ENCODE measurements around the gene CDS2. TPM values are rescaled to one million over a fixed set of nuclear protein-coding genes. Genes with fewer than 3 reads are reported as not detected.

CDS2 gene
- total RNA-seq, 1 experiment from 2014 or later, result 49.1 TPM

- no peak for TF ChIP-seq ZNF416 (CRISPR knock-in tag; IDR thresholded peaks at IDR 0.05)
- no peak for TF ChIP-seq ZBTB43 (CRISPR knock-in tag; IDR thresholded peaks at IDR 0.05)
- TF ChIP-seq E2F5 (CRISPR knock-in tag; IDR thresholded peaks at IDR 0.05), result no peak
- TF ChIP-seq USF2 (CRISPR knock-in tag; IDR thresholded peaks at IDR 0.05), result no peak
- no peak for TF ChIP-seq NFATC4 (CRISPR knock-in tag; IDR thresholded peaks at IDR 0.05)
- TF ChIP-seq MYBL2 (CRISPR knock-in tag; IDR thresholded peaks at IDR 0.05), result no peak
- no peak for TF ChIP-seq ATF3 (CRISPR knock-in tag; conservative IDR thresholded peaks at IDR 0.05)
- no peak for TF ChIP-seq E2F1 (CRISPR knock-in tag; IDR thresholded peaks at IDR 0.05)
- Mint-ChIP-seq H3K4me1 (no peaks in the 10 kb centered on the region), H3K27me3 (ENCODE audit: low read depth) (no peaks in the 10 kb centered on the region; the same call in 1 of the 2 replicates), H3K4me3 (no peak overlapping the region), H3K27ac (no peak overlapping the region), H3K9me3 (no peaks in the 10 kb centered on the region), H3K36me3 (no peaks in the 10 kb centered on the region)
- DNase-seq (ENCODE audit: low spot score), result no peak
- ATAC-seq, result no peak
- POLR2A ChIA-PET, result interaction anchor here (1.3 kb wide), 1 partner anchor 228 kb away, joined by 3 read pairs; no protein-coding TSS in a partner anchor
- CTCF ChIA-PET, result interaction anchor here (0.6 to 6.1 kb wide), 4 partner anchors 11 to 228 kb away, joined by 3 to 77 read pairs (median 4); no protein-coding TSS in a partner anchor
Measured at GRCh38 chr20:5220321-5221060, 93.7 kb downstream of the CDS2 start.

GRCh38 chr20:5221061-5221430, 94.2 kb downstream of the CDS2 start:
- ChIA-PET POLR2A (interaction anchor here (1.3 kb wide), 1 partner anchor 227 kb away, joined by 3 read pairs; no protein-coding TSS in a partner anchor), CTCF (interaction anchor here (0.6 to 6.1 kb wide), 4 partner anchors 12 to 228 kb away, joined by 3 to 77 read pairs (median 4); no protein-coding TSS in a partner anchor)
- no peak overlapping the region for H3K27ac Mint-ChIP-seq
- no peaks in the 10 kb centered on the region; the same call in 1 of the 2 replicates for H3K27me3 Mint-ChIP-seq (ENCODE audit: low read depth)
- DNase-seq (ENCODE audit: low spot score) (no peak), ATAC-seq (no peak)
- H3K9me3 Mint-ChIP-seq, result peaks cover 2% of the 10 kb centered on the region; the same call in 1 of the 2 replicates
- no peak overlapping the region for H3K4me3 Mint-ChIP-seq
- H3K4me1 Mint-ChIP-seq, result no peaks in the 10 kb centered on the region
- H3K36me3 Mint-ChIP-seq, result no peaks in the 10 kb centered on the region
- TF ChIP-seq ZNF121 (CRISPR knock-in tag; IDR thresholded peaks at IDR 0.05) (no peak), CREB1 (CRISPR knock-in tag; IDR thresholded peaks at IDR 0.05) (no peak), JAZF1 (CRISPR knock-in tag; IDR thresholded peaks at IDR 0.05) (no peak), ZBTB21 (CRISPR knock-in tag; IDR thresholded peaks at IDR 0.05; ENCODE audit: borderline replicate concordance) (no peak), HMGXB4 (CRISPR knock-in tag; IDR thresholded peaks at IDR 0.05) (no peak), ZNF232 (CRISPR knock-in tag; IDR thresholded peaks at IDR 0.05) (no peak), ZBTB43 (CRISPR knock-in tag; IDR thresholded peaks at IDR 0.05) (no peak), PREB (CRISPR knock-in tag; IDR thresholded peaks at IDR 0.05; ENCODE audit: borderline replicate concordance) (no peak), GABPB1 (CRISPR knock-in tag; IDR thresholded peaks at IDR 0.05) (no peak), MAX (CRISPR knock-in tag; IDR thresholded peaks at IDR 0.05) (no peak), E2F5 (CRISPR knock-in tag; IDR thresholded peaks at IDR 0.05) (no peak), NFATC4 (CRISPR knock-in tag; IDR thresholded peaks at IDR 0.05) (no peak), JUN (CRISPR knock-in tag; IDR thresholded peaks at IDR 0.05) (no peak), ATF6 (CRISPR knock-in tag; IDR thresholded peaks at IDR 0.05) (no peak), IRF1 (CRISPR knock-in tag; IDR thresholded peaks at IDR 0.05) (no peak)
